ENCODE results near the gene FGR. TPM values are rescaled to one million over a fixed set of nuclear protein-coding genes. Genes with fewer than 3 reads are reported as not detected.
A peak's percentile ranks its signal among the peaks of the same experiment; 100 is the strongest.

Gene FGR
- total and polyA plus RNA-seq, 2 of the 13 experiments (the other 11 are each of a cell fraction or from before 2014, with no cell fraction given): not detected

DNA sequence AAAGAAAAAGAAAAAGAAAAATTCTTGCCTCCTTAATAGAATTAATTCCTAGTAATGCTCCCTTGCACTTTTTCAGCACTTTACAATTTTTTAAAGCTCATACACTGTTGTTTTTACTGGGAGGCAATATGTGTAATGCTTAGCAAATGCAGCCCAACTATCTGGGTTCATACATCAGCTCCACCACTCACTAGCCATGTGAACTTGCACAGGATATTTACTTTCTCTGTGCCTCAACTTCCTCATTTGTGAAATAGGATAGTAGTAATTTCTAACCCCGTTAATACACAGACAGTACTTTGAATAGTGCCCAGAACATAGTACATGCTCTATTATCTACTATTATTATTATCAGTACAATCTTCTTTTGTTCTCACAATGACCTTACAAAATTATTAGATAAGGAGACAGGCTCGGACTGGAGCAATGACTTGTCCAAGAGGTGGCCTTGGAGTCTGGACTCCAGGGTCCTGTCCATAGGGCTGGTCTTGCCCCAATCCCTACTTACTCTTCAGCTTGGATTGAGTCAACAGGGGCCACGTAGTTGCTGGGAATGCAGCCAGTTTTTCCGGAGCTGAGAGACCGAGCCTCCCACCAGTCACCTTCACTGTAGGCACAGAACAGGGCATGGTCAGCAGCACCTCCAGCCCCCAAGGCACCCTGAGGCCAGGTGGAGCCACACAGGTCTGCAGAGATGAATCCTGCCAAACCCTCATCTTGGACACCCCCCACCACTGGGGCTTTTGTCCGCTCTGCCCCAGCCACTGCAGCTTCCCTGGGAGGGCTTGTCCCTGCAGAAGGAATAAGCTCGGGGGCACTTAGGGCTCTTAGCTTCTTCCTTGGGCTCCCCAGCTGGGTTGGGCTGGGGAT, 13.7 kb downstream of the FGR start (continued):
- TF ChIP-seq, protein P1, sequence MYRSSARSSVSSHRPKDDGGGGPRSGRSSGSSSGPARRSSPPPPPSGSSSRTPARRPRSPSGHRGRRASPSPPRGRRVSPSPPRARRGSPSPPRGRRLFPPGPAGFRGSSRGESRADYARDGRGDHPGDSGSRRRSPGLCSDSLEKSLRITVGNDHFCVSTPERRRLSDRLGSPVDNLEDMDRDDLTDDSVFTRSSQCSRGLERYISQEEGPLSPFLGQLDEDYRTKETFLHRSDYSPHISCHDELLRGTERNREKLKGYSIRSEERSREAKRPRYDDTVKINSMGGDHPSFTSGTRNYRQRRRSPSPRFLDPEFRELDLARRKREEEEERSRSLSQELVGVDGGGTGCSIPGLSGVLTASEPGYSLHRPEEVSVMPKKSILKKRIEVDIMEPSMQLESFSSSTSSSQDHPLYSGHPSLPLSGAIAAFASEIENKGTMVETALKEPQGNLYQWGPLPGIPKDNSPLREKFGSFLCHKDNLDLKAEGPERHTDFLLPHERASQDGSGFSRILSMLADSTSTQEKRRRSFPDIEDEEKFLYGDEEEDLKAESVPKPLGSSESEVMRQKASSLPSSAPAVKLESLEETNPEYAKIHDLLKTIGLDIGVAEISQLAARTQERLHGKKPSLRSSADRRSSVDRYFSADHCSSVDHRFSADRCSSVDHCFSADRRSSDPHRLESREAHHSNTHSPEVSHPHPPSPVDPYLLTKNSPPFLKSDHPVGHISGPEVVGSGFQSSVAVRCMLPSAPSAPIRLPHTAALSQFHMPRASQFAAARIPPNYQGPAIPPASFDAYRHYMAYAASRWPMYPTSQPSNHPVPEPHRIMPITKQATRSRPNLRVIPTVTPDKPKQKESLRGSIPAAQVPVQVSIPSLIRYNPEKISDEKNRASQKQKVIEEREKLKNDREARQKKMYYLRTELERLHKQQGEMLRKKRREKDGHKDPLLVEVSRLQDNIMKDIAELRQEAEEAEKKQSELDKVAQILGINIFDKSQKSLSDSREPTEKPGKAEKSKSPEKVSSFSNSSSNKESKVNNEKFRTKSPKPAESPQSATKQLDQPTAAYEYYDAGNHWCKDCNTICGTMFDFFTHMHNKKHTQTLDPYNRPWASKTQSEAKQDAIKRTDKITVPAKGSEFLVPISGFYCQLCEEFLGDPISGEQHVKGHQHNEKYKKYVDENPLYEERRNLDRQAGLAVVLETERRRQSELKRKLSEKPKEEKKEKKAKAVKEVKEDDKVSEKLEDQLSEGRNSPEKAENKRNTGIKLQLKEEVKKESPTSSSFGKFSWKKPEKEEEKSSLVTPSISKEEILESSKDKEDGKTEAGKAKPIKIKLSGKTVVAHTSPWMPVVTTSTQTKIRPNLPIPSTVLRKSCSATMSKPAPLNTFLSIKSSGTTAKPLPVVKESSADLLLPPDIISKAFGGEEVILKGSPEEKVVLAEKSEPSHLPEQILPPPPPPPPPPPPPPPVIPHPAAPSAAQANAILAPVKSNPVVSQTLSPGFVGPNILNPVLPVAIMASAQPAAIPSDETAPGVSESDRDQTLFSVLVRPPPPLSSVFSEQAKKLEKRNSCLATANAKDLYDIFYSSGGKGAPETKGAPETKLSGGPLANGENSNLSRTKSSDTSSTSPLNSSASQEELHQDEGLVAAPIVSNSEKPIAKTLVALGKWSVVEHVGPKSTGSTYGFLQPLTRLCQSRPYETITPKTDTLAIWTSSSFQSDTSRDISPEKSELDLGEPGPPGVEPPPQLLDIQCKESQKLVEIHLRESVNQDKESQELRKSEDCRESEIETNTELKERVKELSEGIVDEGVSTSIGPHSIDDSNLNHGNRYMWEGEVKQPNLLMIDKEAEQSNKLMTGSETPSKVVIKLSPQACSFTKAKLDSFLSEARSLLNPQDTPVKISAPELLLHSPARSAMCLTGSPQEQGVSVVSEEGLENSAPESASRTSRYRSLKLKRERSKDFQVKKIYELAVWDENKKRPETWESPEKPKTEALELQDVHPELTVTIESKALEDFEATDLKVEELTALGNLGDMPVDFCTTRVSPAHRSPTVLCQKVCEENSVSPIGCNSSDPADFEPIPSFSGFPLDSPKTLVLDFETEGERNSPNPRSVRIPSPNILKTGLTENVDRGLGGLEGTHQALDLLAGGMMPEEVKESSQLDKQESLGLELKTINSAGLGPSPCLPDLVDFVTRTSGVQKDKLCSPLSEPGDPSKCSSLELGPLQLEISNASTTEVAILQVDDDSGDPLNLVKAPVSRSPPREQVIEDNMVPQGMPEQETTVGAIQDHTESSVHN (CRISPR knock-in tag; IDR thresholded peaks at IDR 0.05): no peak
- TF ChIP-seq, protein P2, sequence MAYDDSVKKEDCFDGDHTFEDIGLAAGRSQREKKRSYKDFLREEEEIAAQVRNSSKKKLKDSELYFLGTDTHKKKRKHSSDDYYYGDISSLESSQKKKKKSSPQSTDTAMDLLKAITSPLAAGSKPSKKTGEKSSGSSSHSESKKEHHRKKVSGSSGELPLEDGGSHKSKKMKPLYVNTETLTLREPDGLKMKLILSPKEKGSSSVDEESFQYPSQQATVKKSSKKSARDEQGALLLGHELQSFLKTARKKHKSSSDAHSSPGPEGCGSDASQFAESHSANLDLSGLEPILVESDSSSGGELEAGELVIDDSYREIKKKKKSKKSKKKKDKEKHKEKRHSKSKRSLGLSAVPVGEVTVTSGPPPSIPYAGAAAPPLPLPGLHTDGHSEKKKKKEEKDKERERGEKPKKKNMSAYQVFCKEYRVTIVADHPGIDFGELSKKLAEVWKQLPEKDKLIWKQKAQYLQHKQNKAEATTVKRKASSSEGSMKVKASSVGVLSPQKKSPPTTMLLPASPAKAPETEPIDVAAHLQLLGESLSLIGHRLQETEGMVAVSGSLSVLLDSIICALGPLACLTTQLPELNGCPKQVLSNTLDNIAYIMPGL (CRISPR knock-in tag; IDR thresholded peaks at IDR 0.05; ENCODE audit: borderline replicate concordance in 1 of 2, low read depth in 1 of 2): no peak
- TF ChIP-seq ZSCAN22 (CRISPR knock-in tag; IDR thresholded peaks at IDR 0.05) (no peak), SOX13 (IDR thresholded peaks at IDR 0.05) (peak; percentile 29; the same call in 1 of the 2 replicates), SOX13 (CRISPR knock-in tag; conservative IDR thresholded peaks at IDR 0.05 in 1 of 2, IDR thresholded peaks at IDR 0.05 in 1 of 2) (peak in 1 of 2 experiments; percentile 81; a peak in 2 of 4 replicates), CEBPB (IDR thresholded peaks at IDR 0.05; ENCODE audit: borderline replicate concordance, low read depth, low read length) (peak; percentile 9; the same call in 1 of the 2 replicates), XRCC5 (optimal IDR thresholded peaks at IDR 0.05; ENCODE audit: low read length) (no peak), ZSCAN29 (CRISPR knock-in tag; conservative IDR thresholded peaks at IDR 0.05) (no peak), HMG20A (CRISPR knock-in tag; IDR thresholded peaks at IDR 0.05; ENCODE audit: borderline replicate concordance) (no peak), PHF21A (CRISPR knock-in tag; IDR thresholded peaks at IDR 0.05) (peak; percentile 40; the same call in 1 of the 2 replicates), RXRB (CRISPR knock-in tag; IDR thresholded peaks at IDR 0.05; ENCODE audit: borderline replicate concordance) (no peak), TRIM24 (CRISPR knock-in tag; IDR thresholded peaks at IDR 0.05) (no peak), ZNF337 (CRISPR knock-in tag; IDR thresholded peaks at IDR 0.05; ENCODE audit: borderline replicate concordance, low read depth) (no peak)
- TF ChIP-seq, protein P3, sequence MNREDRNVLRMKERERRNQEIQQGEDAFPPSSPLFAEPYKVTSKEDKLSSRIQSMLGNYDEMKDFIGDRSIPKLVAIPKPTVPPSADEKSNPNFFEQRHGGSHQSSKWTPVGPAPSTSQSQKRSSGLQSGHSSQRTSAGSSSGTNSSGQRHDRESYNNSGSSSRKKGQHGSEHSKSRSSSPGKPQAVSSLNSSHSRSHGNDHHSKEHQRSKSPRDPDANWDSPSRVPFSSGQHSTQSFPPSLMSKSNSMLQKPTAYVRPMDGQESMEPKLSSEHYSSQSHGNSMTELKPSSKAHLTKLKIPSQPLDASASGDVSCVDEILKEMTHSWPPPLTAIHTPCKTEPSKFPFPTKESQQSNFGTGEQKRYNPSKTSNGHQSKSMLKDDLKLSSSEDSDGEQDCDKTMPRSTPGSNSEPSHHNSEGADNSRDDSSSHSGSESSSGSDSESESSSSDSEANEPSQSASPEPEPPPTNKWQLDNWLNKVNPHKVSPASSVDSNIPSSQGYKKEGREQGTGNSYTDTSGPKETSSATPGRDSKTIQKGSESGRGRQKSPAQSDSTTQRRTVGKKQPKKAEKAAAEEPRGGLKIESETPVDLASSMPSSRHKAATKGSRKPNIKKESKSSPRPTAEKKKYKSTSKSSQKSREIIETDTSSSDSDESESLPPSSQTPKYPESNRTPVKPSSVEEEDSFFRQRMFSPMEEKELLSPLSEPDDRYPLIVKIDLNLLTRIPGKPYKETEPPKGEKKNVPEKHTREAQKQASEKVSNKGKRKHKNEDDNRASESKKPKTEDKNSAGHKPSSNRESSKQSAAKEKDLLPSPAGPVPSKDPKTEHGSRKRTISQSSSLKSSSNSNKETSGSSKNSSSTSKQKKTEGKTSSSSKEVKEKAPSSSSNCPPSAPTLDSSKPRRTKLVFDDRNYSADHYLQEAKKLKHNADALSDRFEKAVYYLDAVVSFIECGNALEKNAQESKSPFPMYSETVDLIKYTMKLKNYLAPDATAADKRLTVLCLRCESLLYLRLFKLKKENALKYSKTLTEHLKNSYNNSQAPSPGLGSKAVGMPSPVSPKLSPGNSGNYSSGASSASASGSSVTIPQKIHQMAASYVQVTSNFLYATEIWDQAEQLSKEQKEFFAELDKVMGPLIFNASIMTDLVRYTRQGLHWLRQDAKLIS (CRISPR knock-in tag; IDR thresholded peaks at IDR 0.05): no peak
